Kidney epithelial cell (primary cell): ENCODE data around the gene OR5AR1. TPM values are rescaled to one million over a fixed set of nuclear protein-coding genes. Genes with fewer than 3 reads are reported as not detected.
"Not testable (repeated sequence)": the region's sequence is repeated elsewhere in the genome, so short reads cannot be mapped to it uniquely, and the experiment has no call there.

Source experiments
- DNase-seq: peaks from one replicate; pipeline ENCODE4 v3.0.0-alpha.2; 2010; ENCODE audit warnings: low read depth
- H3K27me3 ChIP-seq: 2 replicates; pipeline ENCODE4 v1.6.0; 2011; ENCODE audit warnings: low read length; ENCODE audit not compliant: control insufficient read depth, insufficient read depth
- H3K36me3 ChIP-seq: 2 replicates; pipeline ENCODE4 v1.5.1; 2011; ENCODE audit warnings: low read length; ENCODE audit not compliant: control insufficient read depth, insufficient read depth
- H3K4me3 ChIP-seq: 2 replicates; pipeline ENCODE4 v1.5.1; 2011; ENCODE audit warnings: low read depth, mild to moderate bottlenecking, control low read depth, low read length
- total RNA-seq: library from RNA; depleted of rRNA; stranded (reverse); fragments of >200 nt; gene quantifications from 2 replicates; pipeline ENCODE4 v1.2.3, GENCODE V29; 2015
- TF ChIP-seq, protein P1 (sequence below): IDR thresholded peaks from 2 replicates; pipeline ENCODE4 v1.5.1; 2011; ENCODE audit warnings: mild to moderate bottlenecking, moderate library complexity, low read length, control low read depth, inconsistent platforms; ENCODE audit not compliant: insufficient read depth, poor library complexity, severe bottlenecking

The OR5AR1 gene
- total RNA-seq, 1 donor from 2014 or later, result not detected

DNA sequence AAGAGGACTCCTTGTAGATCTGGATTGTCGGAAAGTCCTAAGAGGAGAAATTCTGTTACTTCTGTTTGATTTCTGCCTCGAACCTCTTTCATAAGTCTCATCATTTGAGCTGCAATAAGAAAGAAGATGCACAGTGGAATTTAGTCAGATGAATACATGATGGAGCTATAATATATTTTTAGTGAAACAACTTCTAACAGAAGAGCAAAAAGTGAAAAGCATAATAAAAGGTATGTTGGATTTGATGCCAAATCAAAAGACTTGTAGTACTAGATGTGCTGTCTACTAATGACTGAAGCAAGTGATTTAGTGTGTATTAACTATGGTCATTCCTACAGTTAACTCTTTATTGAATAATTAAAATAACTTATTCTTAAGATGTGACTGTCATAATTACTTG lies 21.1 kb upstream of the OR5AR1 start, which contains the start of gene OR5AP2:
Gene OR5AP2, minus strand, starts transcription at position 101 of the 400 bp plus-strand sequence. Its CDS starts 0 bp downstream, at position 101.
- no peaks in the 10 kb centered on the region for H3K27me3 ChIP-seq
- H3K36me3 ChIP-seq, result no peaks in the 10 kb centered on the region
- no peak within 1 kb of the TSS for H3K4me3 ChIP-seq
- TF ChIP-seq, protein P1, sequence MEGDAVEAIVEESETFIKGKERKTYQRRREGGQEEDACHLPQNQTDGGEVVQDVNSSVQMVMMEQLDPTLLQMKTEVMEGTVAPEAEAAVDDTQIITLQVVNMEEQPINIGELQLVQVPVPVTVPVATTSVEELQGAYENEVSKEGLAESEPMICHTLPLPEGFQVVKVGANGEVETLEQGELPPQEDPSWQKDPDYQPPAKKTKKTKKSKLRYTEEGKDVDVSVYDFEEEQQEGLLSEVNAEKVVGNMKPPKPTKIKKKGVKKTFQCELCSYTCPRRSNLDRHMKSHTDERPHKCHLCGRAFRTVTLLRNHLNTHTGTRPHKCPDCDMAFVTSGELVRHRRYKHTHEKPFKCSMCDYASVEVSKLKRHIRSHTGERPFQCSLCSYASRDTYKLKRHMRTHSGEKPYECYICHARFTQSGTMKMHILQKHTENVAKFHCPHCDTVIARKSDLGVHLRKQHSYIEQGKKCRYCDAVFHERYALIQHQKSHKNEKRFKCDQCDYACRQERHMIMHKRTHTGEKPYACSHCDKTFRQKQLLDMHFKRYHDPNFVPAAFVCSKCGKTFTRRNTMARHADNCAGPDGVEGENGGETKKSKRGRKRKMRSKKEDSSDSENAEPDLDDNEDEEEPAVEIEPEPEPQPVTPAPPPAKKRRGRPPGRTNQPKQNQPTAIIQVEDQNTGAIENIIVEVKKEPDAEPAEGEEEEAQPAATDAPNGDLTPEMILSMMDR, result no peak
- DNase-seq, result no peak

GRCh38 chr11:56659755-56660154 lies 3.7 kb upstream of the OR5AR1 start:
- TF ChIP-seq, protein P1, result no peak
- Histone ChIP-seq H3K4me3 (no peak overlapping the region), H3K27me3 (no peaks in the 10 kb centered on the region), H3K36me3 (no peaks in the 10 kb centered on the region)
- DNase-seq, result no peak

DNA sequence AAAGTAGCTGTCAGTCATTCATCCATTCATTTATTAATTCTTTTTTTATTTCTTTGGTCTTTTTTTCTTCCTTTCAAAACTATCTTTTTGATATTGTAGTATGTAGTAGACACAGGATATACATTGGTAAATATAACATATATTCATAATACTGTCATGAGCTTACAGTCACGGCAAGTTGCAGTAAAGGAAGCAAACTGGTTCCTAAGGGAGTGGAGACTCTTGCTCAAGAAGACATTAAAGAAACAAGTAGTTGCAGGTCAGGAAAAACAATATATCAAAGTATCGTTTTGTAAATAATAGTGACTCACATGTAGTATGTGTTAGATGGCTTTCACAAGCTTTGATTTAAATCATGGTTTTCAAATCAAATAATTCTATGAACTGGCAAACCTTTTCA lies 7.5 kb downstream of the OR5AR1 start:
- Histone ChIP-seq H3K36me3 (no peaks in the 10 kb centered on the region), H3K27me3 (no peaks in the 10 kb centered on the region), H3K4me3 (no peak overlapping the region)
- DNase-seq, result no peak
- TF ChIP-seq, protein P1, result no peak

GRCh38 chr11:56688554-56689100 lies 25.1 kb downstream of the OR5AR1 start:
- no peaks in the 10 kb centered on the region for H3K36me3 ChIP-seq
- TF ChIP-seq, protein P1, result no peak
- no peak overlapping the region for H3K4me3 ChIP-seq
- DNase-seq, result no peak
- H3K27me3 ChIP-seq, result no peaks in the 10 kb centered on the region

GRCh38 chr11:56691179-56691578 lies 27.7 kb downstream of the OR5AR1 start:
- not testable (repeated sequence) for H3K4me3 ChIP-seq, H3K27me3 ChIP-seq, DNase-seq, H3K36me3 ChIP-seq

DNA sequence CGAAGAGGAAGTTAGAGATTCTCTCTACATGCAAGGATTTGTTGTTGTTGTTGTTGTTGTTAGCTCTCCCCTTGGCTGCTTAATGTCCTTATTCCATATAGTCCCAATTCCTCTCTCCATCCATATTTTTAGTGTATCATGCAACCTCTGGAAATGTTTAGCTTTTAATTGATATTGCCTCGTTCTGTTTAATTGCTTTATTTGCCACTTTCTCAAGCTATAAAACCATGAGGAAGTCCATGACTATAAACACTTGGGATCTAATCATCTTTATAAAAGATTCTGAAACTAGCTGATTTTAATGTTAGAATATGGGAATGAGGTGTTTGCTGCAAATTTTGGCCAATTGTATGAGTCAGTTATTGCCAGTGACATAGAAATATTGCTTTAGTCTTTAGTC lies 29.9 kb downstream of the OR5AR1 start:
- no peak for DNase-seq
- TF ChIP-seq, protein P1, result no peak
- no peaks in the 10 kb centered on the region for H3K36me3 ChIP-seq
- H3K4me3 ChIP-seq, result no peak overlapping the region
- H3K27me3 ChIP-seq, result no peaks in the 10 kb centered on the region
